IMR-90 (cell line): ENCODE measurements around the gene TRIM33. TPM values are rescaled to one million over a fixed set of nuclear protein-coding genes. Genes with fewer than 3 reads are reported as not detected.

Experiments
- ATAC-seq: fragments of 200-7000 bp; cut with Tn5 transposase; 2 replicates; pipeline ENCODE4 v1.9.1; 2020; ENCODE audit warnings: low read depth, mild to moderate bottlenecking, moderate library complexity
- BruUV-seq: library from RNA; stranded (reverse); fragments of 400-500 nt; replicated peaks from 2 replicates; lab custom pipeline; 2021; lab: Mats Ljungman, UMichigan
- CTCF ChIA-PET: fragments of 300-600 bp; formaldehyde crosslinking; extraction: SDS; loops from one replicate; lab custom pipeline; 2021; ENCODE audit warnings: antibody characterized with exemption; lab: Yijun Ruan, JAX
- POLR2A ChIA-PET: fragments of 300-600 bp; sonication (Branson Sonifier 250); formaldehyde crosslinking; loops from one replicate; lab custom pipeline; 2022; ENCODE audit warnings: antibody characterized with exemption; ENCODE audit not compliant: unreplicated experiment; lab: Charles Lee
- DNase-seq: peaks from one replicate; pipeline ENCODE4 v3.0.0; 2013
- H2AFZ ChIP-seq: replicated peaks from 2 replicates; pipeline ENCODE3; 2013; ENCODE audit warnings: low read length, mild to moderate bottlenecking; ENCODE audit not compliant: poor library complexity
- H2AK5ac ChIP-seq: 2 replicates; pipeline ENCODE4 v1.6.1; 2013; ENCODE audit warnings: low read depth, low read length, inconsistent platforms
- H2AK9ac ChIP-seq: replicated peaks from 2 replicates; pipeline ENCODE3; 2013; ENCODE audit warnings: mild to moderate bottlenecking, low read depth, low read length, moderate library complexity; ENCODE audit not compliant: poor library complexity
- H2BK120ac ChIP-seq: 2 replicates; pipeline ENCODE4 v1.6.1; 2013; ENCODE audit warnings: low read depth, low read length, inconsistent platforms
- H2BK15ac ChIP-seq: 3 replicates; pipeline ENCODE4 v1.6.1; 2013; ENCODE audit warnings: low read depth, low read length, inconsistent platforms
- H2BK20ac ChIP-seq: 2 replicates; pipeline ENCODE4 v1.6.1; 2013; ENCODE audit warnings: low read depth, mild to moderate bottlenecking, inconsistent platforms, low read length, moderate library complexity
- H2BK5ac ChIP-seq: 2 replicates; pipeline ENCODE4 v1.6.1; 2013; ENCODE audit warnings: mild to moderate bottlenecking, low read depth, low read length, inconsistent platforms; ENCODE audit not compliant: poor library complexity, severe bottlenecking
- H3K14ac ChIP-seq: replicated peaks from 2 replicates; pipeline ENCODE4 v1.6.1; 2013; ENCODE audit warnings: low read depth, low read length, inconsistent platforms
- H3K18ac ChIP-seq: 2 replicates; pipeline ENCODE4 v1.6.1; 2013; ENCODE audit warnings: low read depth, low read length, control low read depth
- H3K23ac ChIP-seq: 2 replicates; pipeline ENCODE4 v1.6.1; 2013; ENCODE audit warnings: low read depth, low read length, inconsistent platforms
- H3K27ac ChIP-seq: 2 replicates; pipeline ENCODE4 v1.5.1; 2013; ENCODE audit warnings: mild to moderate bottlenecking, control low read depth, low read length; ENCODE audit not compliant: insufficient read depth
- H3K27me3 ChIP-seq: 2 replicates; pipeline ENCODE4 v1.6.1; 2013; ENCODE audit warnings: low read length; ENCODE audit not compliant: control insufficient read depth, insufficient read depth
- H3K36me3 ChIP-seq: 2 replicates; pipeline ENCODE4 v1.6.1; 2013; ENCODE audit warnings: low read length, mixed read lengths; ENCODE audit not compliant: control insufficient read depth, insufficient read depth
- H3K4ac ChIP-seq: 2 replicates; pipeline ENCODE4 v1.6.1; 2013; ENCODE audit warnings: low read depth, low read length, inconsistent platforms
- H3K4me1 ChIP-seq: 2 replicates; pipeline ENCODE4 v1.6.1; 2013; ENCODE audit warnings: low read length, mixed read lengths; ENCODE audit not compliant: control insufficient read depth, insufficient read depth
- H3K4me2 ChIP-seq: 2 replicates; pipeline ENCODE4 v1.6.1; 2013; ENCODE audit warnings: low read depth, mild to moderate bottlenecking, control low read depth, low read length, moderate library complexity
- H3K4me3 ChIP-seq: 2 replicates; pipeline ENCODE4 v1.5.1; 2013; ENCODE audit warnings: low read depth, mild to moderate bottlenecking, control low read depth, low read length, moderate library complexity; ENCODE audit not compliant: insufficient read depth
- H3K56ac ChIP-seq: 2 replicates; pipeline ENCODE4 v1.6.1; 2013; ENCODE audit warnings: low read length, inconsistent platforms; ENCODE audit not compliant: insufficient read depth; ENCODE audit errors: extremely low read depth
- H3K79me1 ChIP-seq, 2 experiments: 2 replicates each; pipeline ENCODE4 v1.6.1; 2013; ENCODE audit warnings: low read length in 2 of 2, inconsistent platforms in 1 of 2, low read depth in 1 of 2
- H3K9ac ChIP-seq: 2 replicates; pipeline ENCODE4 v1.6.1; 2013; ENCODE audit warnings: low read depth, low read length, control low read depth
- H3K9me1 ChIP-seq: 2 replicates; pipeline ENCODE4 v1.6.1; 2013; ENCODE audit warnings: low read length, inconsistent platforms; ENCODE audit not compliant: insufficient read depth
- H3K9me3 ChIP-seq: 2 replicates; pipeline ENCODE4 v1.6.1; 2013; ENCODE audit warnings: low read length; ENCODE audit not compliant: control insufficient read depth, insufficient read depth
- H4K20me1 ChIP-seq: 2 replicates; pipeline ENCODE4 v1.6.1; 2013; ENCODE audit warnings: low read length, inconsistent platforms; ENCODE audit not compliant: insufficient read depth
- H4K5ac ChIP-seq: 2 replicates; pipeline ENCODE4 v1.6.1; 2013; ENCODE audit warnings: mild to moderate bottlenecking, low read depth, low read length, control low read depth
- H4K8ac ChIP-seq, 2 experiments: 2 replicates each; pipeline ENCODE4 v1.6.1; 2013; ENCODE audit warnings: low read depth in 2 of 2, low read length in 2 of 2, control low read depth in 1 of 2, inconsistent platforms in 1 of 2
- H4K91ac ChIP-seq: 2 replicates; pipeline ENCODE4 v1.6.1; 2013; ENCODE audit warnings: low read depth, low read length, inconsistent platforms; ENCODE audit not compliant: insufficient read depth
- BHLHE40 ChIP-seq: fragments of 150-350 bp; IDR thresholded peaks from 2 replicates; pipeline ENCODE4 v1.6.1; 2016; ENCODE audit warnings: mild to moderate bottlenecking, low read depth, low read length
- CEBPB ChIP-seq: IDR thresholded peaks from 2 replicates; pipeline ENCODE4 v1.6.1; 2012; ENCODE audit warnings: low read depth, low read length, improper control_type of control experiment
- CHD1 ChIP-seq: IDR thresholded peaks from 2 replicates; pipeline ENCODE4 v1.6.1; 2012; ENCODE audit warnings: low read depth, low read length, improper control_type of control experiment
- CTCF ChIP-seq: conservative IDR thresholded peaks from 2 replicates; pipeline ENCODE4 v1.5.1; 2012; ENCODE audit warnings: mild to moderate bottlenecking, low read depth, low read length, improper control_type of control experiment
- ELK1 ChIP-seq: fragments of 150-350 bp; IDR thresholded peaks from 2 replicates; pipeline ENCODE4 v1.6.1; 2016; ENCODE audit warnings: low read depth, mild to moderate bottlenecking, low read length, moderate library complexity, borderline replicate concordance
- FOS ChIP-seq: fragments of 150-350 bp; IDR thresholded peaks from 2 replicates; pipeline ENCODE4 v1.6.1; 2016; ENCODE audit warnings: low read depth, low read length
- MAFK ChIP-seq: IDR thresholded peaks from 2 replicates; pipeline ENCODE4 v1.6.1; 2012; ENCODE audit warnings: low read depth, low read length, improper control_type of control experiment
- MAZ ChIP-seq: IDR thresholded peaks from 2 replicates; pipeline ENCODE4 v1.6.1; 2012; ENCODE audit warnings: low read depth, mild to moderate bottlenecking, low read length, improper control_type of control experiment, moderate library complexity, borderline replicate concordance
- MXI1 ChIP-seq: IDR thresholded peaks from 2 replicates; pipeline ENCODE4 v1.6.1; 2012; ENCODE audit warnings: low read depth, mild to moderate bottlenecking, low read length, moderate library complexity, borderline replicate concordance
- NFE2L2 ChIP-seq: fragments of 150-350 bp; IDR thresholded peaks from 2 replicates; pipeline ENCODE4 v1.6.1; 2016; ENCODE audit warnings: low read depth, mild to moderate bottlenecking, low read length
- POLR2A ChIP-seq: IDR thresholded peaks from 2 replicates; pipeline ENCODE4 v1.6.1; 2012; ENCODE audit warnings: mild to moderate bottlenecking, low read depth, low read length
- RAD21 ChIP-seq: IDR thresholded peaks from 2 replicates; pipeline ENCODE4 v1.6.1; 2012; ENCODE audit warnings: low read length, improper control_type of control experiment
- RCOR1 ChIP-seq: IDR thresholded peaks from 2 replicates; pipeline ENCODE4 v1.6.1; 2012; ENCODE audit warnings: mild to moderate bottlenecking, low read length, improper control_type of control experiment; ENCODE audit not compliant: insufficient replicate concordance
- RFX5 ChIP-seq: IDR thresholded peaks from 2 replicates; pipeline ENCODE4 v1.8.0; 2012; ENCODE audit warnings: low read depth, mild to moderate bottlenecking, low read length, moderate library complexity
- SMC3 ChIP-seq: fragments of 150-350 bp; IDR thresholded peaks from 2 replicates; pipeline ENCODE4 v1.6.1; 2016; ENCODE audit warnings: low read depth, mild to moderate bottlenecking, antibody characterized with exemption, low read length, moderate library complexity
- USF2 ChIP-seq: fragments of 150-350 bp; IDR thresholded peaks from 2 replicates; pipeline ENCODE4 v1.6.1; 2017; ENCODE audit warnings: mild to moderate bottlenecking, antibody characterized with exemption, low read length, low read depth
- WGBS, 2 experiments: methylation state at CpG; one replicate each; pipeline versions ENCODE4 v1.1.5 to v1.1.7; 2013; ENCODE audit warnings: missing lambda C conversion rate in 2 of 2; ENCODE audit not compliant: insufficient read length in 1 of 2; ENCODE audit errors: extremely low coverage in 2 of 2; 5-methylcytosine and 5-hydroxymethylcytosine counted together
- dilution Hi-C: fragments of 300-500 bp; cut with HindIII; formaldehyde crosslinking; loops from one replicate; pipeline ENCODE4 v1.14.3; 2018; ENCODE audit warnings: low sequenced_read_pairs; ENCODE audit not compliant: unreplicated experiment
- in situ Hi-C: fragments of 300-500 bp; cut with MboI; formaldehyde crosslinking; loops from 3 replicates; pipeline ENCODE4 v1.14.3; 2019; ENCODE audit warnings: low sequenced_read_pairs, inconsistent platforms, mixed read lengths
- intact Hi-C: fragments of 100-400 bp; cut with micrococcal nuclease; formaldehyde crosslinking; loops from 2 replicates; pipeline ENCODE4 v1.10.0; 2022
- polyA plus RNA-seq, 3 experiments: library from polyadenylated mRNA; depleted of rRNA; stranded (reverse); fragments of >200 nt; gene quantifications; 2 replicates each; pipeline ENCODE4 v1.2.3, GENCODE V29; 2012; ENCODE audit warnings: low replicate concordance in 1 of 3
- total RNA-seq: library from RNA; depleted of rRNA; stranded (reverse); fragments of >200 nt; gene quantifications from 2 replicates; pipeline ENCODE4 v1.2.3, GENCODE V29; 2012

Gene TRIM33
- total and polyA plus RNA-seq, 2 of the 4 experiments (the other 2 are of a cell fraction) = 9.5 to 40.1 TPM

- Histone ChIP-seq H3K56ac (no peak overlapping the region), H3K4me1 (no peaks in the 10 kb centered on the region), H3K4me2 (no peak overlapping the region), H3K4me3 (no peak overlapping the region), H2BK120ac (no peak overlapping the region), H3K9ac (no peak overlapping the region), H4K20me1 (no peaks in the 10 kb centered on the region; the same call in 1 of the 2 replicates), H2BK15ac (no peak overlapping the region), H2AK9ac (no peak overlapping the region), H3K27ac (no peak overlapping the region), H3K4ac (no peak overlapping the region), H3K79me1 (peaks cover 6 to 10% of the 10 kb centered on the region in 2 experiments; a peak in 3 of 4 replicates), H4K91ac (no peak overlapping the region), H4K8ac (no peak overlapping the region), H2AK5ac (no peak overlapping the region), H4K5ac (no peak overlapping the region), H3K27me3 (no peaks in the 10 kb centered on the region), H3K23ac (no peak overlapping the region), H3K14ac (no peak overlapping the region), H2BK5ac (no peak overlapping the region), H3K18ac (no peak overlapping the region), H2BK20ac (no peak overlapping the region), H3K9me3 (no peaks in the 10 kb centered on the region), H2AFZ (no peak overlapping the region), H3K9me1 (no peaks in the 10 kb centered on the region), H3K36me3 (peaks cover 11% of the 10 kb centered on the region)
- TF ChIP-seq USF2 (no peak), ELK1 (no peak), BHLHE40 (no peak), CHD1 (no peak), RFX5 (no peak), CEBPB (no peak), NFE2L2 (no peak), RAD21 (no peak), MXI1 (no peak), MAFK (no peak), MAZ (no peak), SMC3 (no peak), POLR2A (no peak), CTCF (no peak), FOS (no peak), RCOR1 (no peak)
- dilution Hi-C loops (no loop called here), intact Hi-C loops (loop anchor here (5.0 kb wide), 1 partner anchor 454 kb away; the partner anchor contains the start of gene OLFML3), in situ Hi-C loops (no loop called here)
- DNase-seq (no peak), ATAC-seq (no peak)
- ChIA-PET CTCF (no interaction called here), POLR2A (no interaction called here)
- BruUV-seq = no TSS peak
- WGBS, 2 experiments = no CpG with 5 or more reads among the region's 1 CpG
Measured at GRCh38 chr1:114431026-114431425, 80.0 kb downstream of the TRIM33 start.
